ENCODE measurements around the gene SNTG2.

The SNTG2 gene

GRCh38 chr2:915979-916378, 34.7 kb upstream of the SNTG2 start:
- Histone ChIP-seq H3K4me1 (ENCODE audit: insufficient read depth, low read length, poor library complexity, severe bottlenecking) (no peaks in the 10 kb centered on the region), H3K79me2 (ENCODE audit: insufficient read depth, low read length) (no peaks in the 10 kb centered on the region), H3K4me2 (ENCODE audit: low read depth, low read length, poor library complexity, severe bottlenecking) (no peak overlapping the region), H3K9me3 (ENCODE audit: insufficient read depth, low read depth, low read length) (no peaks in the 10 kb centered on the region), H2AFZ (ENCODE audit: low read length) (no peak overlapping the region), H3F3A (ENCODE audit: low read depth) (no peaks in the 10 kb centered on the region), H4K20me1 (ENCODE audit: insufficient read depth, low read length, poor library complexity, severe bottlenecking) (no peaks in the 10 kb centered on the region), H3K36me3 (ENCODE audit: insufficient read depth, low read length) (no peaks in the 10 kb centered on the region), H3K27me3 (ENCODE audit: insufficient read depth, low read length, poor library complexity, severe bottlenecking) (no peaks in the 10 kb centered on the region), H3K4me3 (ENCODE audit: low read length, poor library complexity, severe bottlenecking) (no peak overlapping the region), H3K9me2 (replicated peaks; ENCODE audit: low read depth, low read length) (no peaks in the 10 kb centered on the region), H3K9ac (ENCODE audit: low read depth, low read length, poor library complexity, severe bottlenecking) (no peak overlapping the region)
- no peak for TF ChIP-seq EZH2phosphoT487 (IDR thresholded peaks at IDR 0.05; ENCODE audit: borderline replicate concordance)

GRCh38 chr2:916935-917334, 33.7 kb upstream of the SNTG2 start:
- no peaks in the 10 kb centered on the region for H3K9me2 ChIP-seq (replicated peaks; ENCODE audit: low read depth, low read length)
- no peaks in the 10 kb centered on the region for H3K27me3 ChIP-seq (ENCODE audit: insufficient read depth, low read length, poor library complexity, severe bottlenecking)
- no peaks in the 10 kb centered on the region for H3K36me3 ChIP-seq (ENCODE audit: insufficient read depth, low read length)

GRCh38 chr2:919672-920071, 31.0 kb upstream of the SNTG2 start:
- Histone ChIP-seq H3K4me3 (ENCODE audit: low read length, poor library complexity, severe bottlenecking) (no peak overlapping the region), H3K9ac (ENCODE audit: low read depth, low read length, poor library complexity, severe bottlenecking) (no peak overlapping the region), H3K36me3 (ENCODE audit: insufficient read depth, low read length) (no peaks in the 10 kb centered on the region), H3K79me2 (ENCODE audit: insufficient read depth, low read length) (no peaks in the 10 kb centered on the region), H2AFZ (ENCODE audit: low read length) (no peak overlapping the region), H3K9me2 (replicated peaks; ENCODE audit: low read depth, low read length) (no peaks in the 10 kb centered on the region), H3K27me3 (ENCODE audit: insufficient read depth, low read length, poor library complexity, severe bottlenecking) (no peaks in the 10 kb centered on the region), H3F3A (ENCODE audit: low read depth) (no peaks in the 10 kb centered on the region), H3K4me2 (ENCODE audit: low read depth, low read length, poor library complexity, severe bottlenecking) (no peak overlapping the region), H3K4me1 (ENCODE audit: insufficient read depth, low read length, poor library complexity, severe bottlenecking) (no peaks in the 10 kb centered on the region), H4K20me1 (ENCODE audit: insufficient read depth, low read length, poor library complexity, severe bottlenecking) (no peaks in the 10 kb centered on the region), H3K9me3 (ENCODE audit: insufficient read depth, low read depth, low read length) (no peaks in the 10 kb centered on the region)
- TF ChIP-seq CTCF (conservative IDR thresholded peaks at IDR 0.05; ENCODE audit: low read length) (no peak), EZH2phosphoT487 (IDR thresholded peaks at IDR 0.05; ENCODE audit: borderline replicate concordance) (no peak)

More at GRCh38 chr2:916935-917334, 33.7 kb upstream of the SNTG2 start:
- H3K9ac ChIP-seq (ENCODE audit: low read depth, low read length, poor library complexity, severe bottlenecking) = no peak overlapping the region
- H3K4me3 ChIP-seq (ENCODE audit: low read length, poor library complexity, severe bottlenecking) = no peak overlapping the region
- no peaks in the 10 kb centered on the region for H3K9me3 ChIP-seq (ENCODE audit: insufficient read depth, low read depth, low read length)
- H3K4me1 ChIP-seq (ENCODE audit: insufficient read depth, low read length, poor library complexity, severe bottlenecking) = no peaks in the 10 kb centered on the region
- H4K20me1 ChIP-seq (ENCODE audit: insufficient read depth, low read length, poor library complexity, severe bottlenecking) = no peaks in the 10 kb centered on the region
- TF ChIP-seq CTCF (conservative IDR thresholded peaks at IDR 0.05; ENCODE audit: low read length) (no peak), EZH2phosphoT487 (IDR thresholded peaks at IDR 0.05; ENCODE audit: borderline replicate concordance) (no peak)
- H3K79me2 ChIP-seq (ENCODE audit: insufficient read depth, low read length) = no peaks in the 10 kb centered on the region
- H3K4me2 ChIP-seq (ENCODE audit: low read depth, low read length, poor library complexity, severe bottlenecking) = no peak overlapping the region
- no peaks in the 10 kb centered on the region for H3F3A ChIP-seq (ENCODE audit: low read depth)
- H2AFZ ChIP-seq (ENCODE audit: low read length) = no peak overlapping the region

- H3K4me3 ChIP-seq (ENCODE audit: low read length, poor library complexity, severe bottlenecking) = no peak overlapping the region
- no peaks in the 10 kb centered on the region for H3K79me2 ChIP-seq (ENCODE audit: insufficient read depth, low read length)
- TF ChIP-seq EZH2phosphoT487 (IDR thresholded peaks at IDR 0.05; ENCODE audit: borderline replicate concordance) = no peak
- TF ChIP-seq CTCF (conservative IDR thresholded peaks at IDR 0.05; ENCODE audit: low read length) = no peak
- H3K27me3 ChIP-seq (ENCODE audit: insufficient read depth, low read length, poor library complexity, severe bottlenecking) = no peaks in the 10 kb centered on the region
- H2AFZ ChIP-seq (ENCODE audit: low read length) = no peak overlapping the region
- no peak overlapping the region for H3K4me2 ChIP-seq (ENCODE audit: low read depth, low read length, poor library complexity, severe bottlenecking)
- no peaks in the 10 kb centered on the region for H3K36me3 ChIP-seq (ENCODE audit: insufficient read depth, low read length)
- H3F3A ChIP-seq (ENCODE audit: low read depth) = no peaks in the 10 kb centered on the region
- no peaks in the 10 kb centered on the region for H4K20me1 ChIP-seq (ENCODE audit: insufficient read depth, low read length, poor library complexity, severe bottlenecking)
- no peaks in the 10 kb centered on the region for H3K9me2 ChIP-seq (replicated peaks; ENCODE audit: low read depth, low read length)
- no peaks in the 10 kb centered on the region for H3K9me3 ChIP-seq (ENCODE audit: insufficient read depth, low read depth, low read length)
- no peaks in the 10 kb centered on the region for H3K4me1 ChIP-seq (ENCODE audit: insufficient read depth, low read length, poor library complexity, severe bottlenecking)
- H3K9ac ChIP-seq (ENCODE audit: low read depth, low read length, poor library complexity, severe bottlenecking) = no peak overlapping the region
Observed at GRCh38 chr2:920573-920972, 30.1 kb upstream of the SNTG2 start.
